ENCODE data around the gene ZWILCH.
A peak's percentile ranks its signal among the peaks of the same experiment; 100 is the strongest.

The ZWILCH gene

GRCh38 chr15:66498501-66499386, 6.4 kb upstream of the ZWILCH start:
- no peak for TF ChIP-seq YY1 (IDR thresholded peaks at IDR 0.05; ENCODE audit: low read depth)
- TF ChIP-seq EGR1 (IDR thresholded peaks at IDR 0.05): no peak; the same call in 1 of the 2 replicates
- TF ChIP-seq NFIC (IDR thresholded peaks at IDR 0.05): no peak
- no peak for TF ChIP-seq EP300 (IDR thresholded peaks at IDR 0.05; ENCODE audit: borderline replicate concordance)
- no peak for TF ChIP-seq CEBPB (IDR thresholded peaks at IDR 0.05)
- TF ChIP-seq MAX (IDR thresholded peaks at IDR 0.05): no peak
- no peak for TF ChIP-seq TAF1 (IDR thresholded peaks at IDR 0.05; ENCODE audit: low read depth)
- TF ChIP-seq USF1 (IDR thresholded peaks at IDR 0.05): no peak
- TF ChIP-seq TCF12 (IDR thresholded peaks at IDR 0.05; ENCODE audit: low read depth): no peak
- no peak for TF ChIP-seq RAD21 (IDR thresholded peaks at IDR 0.05; ENCODE audit: low read depth)
- no peak for TF ChIP-seq REST (IDR thresholded peaks at IDR 0.05; ENCODE audit: low read depth)
- no peak for TF ChIP-seq ZBTB7A (IDR thresholded peaks at IDR 0.05; ENCODE audit: low read depth)
- no peak for TF ChIP-seq CREB1 (IDR thresholded peaks at IDR 0.05; ENCODE audit: low read depth)
- TF ChIP-seq TEAD4 (IDR thresholded peaks at IDR 0.05): no peak
- TF ChIP-seq FOXM1 (IDR thresholded peaks at IDR 0.05; ENCODE audit: borderline replicate concordance, low read depth): no peak

GRCh38 chr15:66502491-66502890, 2.6 kb upstream of the ZWILCH start:
- TF ChIP-seq CEBPB (IDR thresholded peaks at IDR 0.05): no peak
- TF ChIP-seq ZBTB7A (IDR thresholded peaks at IDR 0.05; ENCODE audit: low read depth): no peak
- no peak for TF ChIP-seq USF1 (IDR thresholded peaks at IDR 0.05)
- no peak for TF ChIP-seq RAD21 (IDR thresholded peaks at IDR 0.05; ENCODE audit: low read depth)
- no peak for TF ChIP-seq MAX (IDR thresholded peaks at IDR 0.05)
- TF ChIP-seq TEAD4 (IDR thresholded peaks at IDR 0.05): no peak
- no peak for TF ChIP-seq REST (IDR thresholded peaks at IDR 0.05; ENCODE audit: low read depth)
- no peak for TF ChIP-seq EGR1 (IDR thresholded peaks at IDR 0.05)
- TF ChIP-seq TCF12 (IDR thresholded peaks at IDR 0.05; ENCODE audit: low read depth): no peak
- TF ChIP-seq YY1 (IDR thresholded peaks at IDR 0.05; ENCODE audit: low read depth): no peak
- no peak for TF ChIP-seq EP300 (IDR thresholded peaks at IDR 0.05; ENCODE audit: borderline replicate concordance)
- TF ChIP-seq FOXM1 (IDR thresholded peaks at IDR 0.05; ENCODE audit: borderline replicate concordance, low read depth): no peak
- TF ChIP-seq NFIC (IDR thresholded peaks at IDR 0.05): no peak
- TF ChIP-seq CREB1 (IDR thresholded peaks at IDR 0.05; ENCODE audit: low read depth): no peak
- no peak for TF ChIP-seq TAF1 (IDR thresholded peaks at IDR 0.05; ENCODE audit: low read depth)

GRCh38 chr15:66503041-66503648, 2.0 kb upstream of the ZWILCH start:
- TF ChIP-seq MAX (IDR thresholded peaks at IDR 0.05): peak; percentile 4; the same call in 1 of the 2 replicates

GRCh38 chr15:66503780-66504562, 1.2 kb upstream of the ZWILCH start:
- TF ChIP-seq TEAD4 (IDR thresholded peaks at IDR 0.05): no peak
- TF ChIP-seq TCF12 (IDR thresholded peaks at IDR 0.05; ENCODE audit: low read depth): no peak
- no peak for TF ChIP-seq TAF1 (IDR thresholded peaks at IDR 0.05; ENCODE audit: low read depth)
- TF ChIP-seq YY1 (IDR thresholded peaks at IDR 0.05; ENCODE audit: low read depth): no peak
- TF ChIP-seq RAD21 (IDR thresholded peaks at IDR 0.05; ENCODE audit: low read depth): no peak
- TF ChIP-seq NFIC (IDR thresholded peaks at IDR 0.05): no peak
- no peak for TF ChIP-seq FOXM1 (IDR thresholded peaks at IDR 0.05; ENCODE audit: borderline replicate concordance, low read depth)
- TF ChIP-seq MAX (IDR thresholded peaks at IDR 0.05): no peak
- no peak for TF ChIP-seq REST (IDR thresholded peaks at IDR 0.05; ENCODE audit: low read depth)
- no peak for TF ChIP-seq CEBPB (IDR thresholded peaks at IDR 0.05)
- TF ChIP-seq USF1 (IDR thresholded peaks at IDR 0.05): no peak
- no peak for TF ChIP-seq CREB1 (IDR thresholded peaks at IDR 0.05; ENCODE audit: low read depth)
- no peak for TF ChIP-seq ZBTB7A (IDR thresholded peaks at IDR 0.05; ENCODE audit: low read depth)
